Adrenal gland (tissue), 5 donors: Measurements from ENCODE around the gene SERF1A.
"Not testable (repeated sequence)": the region's sequence is repeated elsewhere in the genome, so short reads cannot be mapped to it uniquely, and the experiment has no call there.

Source experiments
- POLR2A ChIP-seq, 2 donors: fragments of 450-650 bp; IDR thresholded peaks; one replicate each; pipeline ENCODE4 v1.6.1; 2017; ENCODE audit warnings: antibody characterized with exemption in 2 of 2, mild to moderate bottlenecking in 2 of 2, moderate library complexity in 1 of 2
- TF ChIP-seq, protein P1 (sequence below), 6 experiments: fragments of 450-650 bp in 4 of 6; fragments of 200-600 bp in 2 of 6; sonication (generic) in 1 of 6; IDR thresholded peaks; 1 replicate in 5 of 6; 2 replicates in 1 of 6; pipeline versions ENCODE4 v1.5.1 to v1.8.0; 2016 to 2021; ENCODE audit warnings: antibody characterized with exemption in 6 of 6, mild to moderate bottlenecking in 2 of 6, moderate library complexity in 1 of 6
- donor health status: DM: no; HTN: no; CAD: no.

DNA sequence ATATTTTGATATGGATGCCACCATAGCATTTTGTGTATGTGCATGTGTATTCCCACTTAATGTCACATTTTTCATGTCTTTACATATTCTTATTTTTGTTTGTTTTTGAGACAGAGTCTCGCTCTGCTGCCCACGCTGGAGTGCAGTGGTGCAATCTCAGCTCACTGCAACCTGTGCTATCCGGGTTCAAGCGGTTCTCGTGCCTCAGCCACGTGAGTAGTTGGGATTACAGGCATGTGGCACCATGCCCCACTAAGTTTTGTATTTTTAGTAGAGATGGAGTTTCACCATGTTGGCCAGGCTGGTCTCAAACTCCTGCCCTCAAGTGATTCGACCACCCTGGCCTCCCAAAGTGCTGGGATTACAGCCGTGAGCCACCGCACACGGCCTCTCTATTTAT, 52.6 kb downstream of the SERF1A start:
- TF ChIP-seq, protein P1, sequence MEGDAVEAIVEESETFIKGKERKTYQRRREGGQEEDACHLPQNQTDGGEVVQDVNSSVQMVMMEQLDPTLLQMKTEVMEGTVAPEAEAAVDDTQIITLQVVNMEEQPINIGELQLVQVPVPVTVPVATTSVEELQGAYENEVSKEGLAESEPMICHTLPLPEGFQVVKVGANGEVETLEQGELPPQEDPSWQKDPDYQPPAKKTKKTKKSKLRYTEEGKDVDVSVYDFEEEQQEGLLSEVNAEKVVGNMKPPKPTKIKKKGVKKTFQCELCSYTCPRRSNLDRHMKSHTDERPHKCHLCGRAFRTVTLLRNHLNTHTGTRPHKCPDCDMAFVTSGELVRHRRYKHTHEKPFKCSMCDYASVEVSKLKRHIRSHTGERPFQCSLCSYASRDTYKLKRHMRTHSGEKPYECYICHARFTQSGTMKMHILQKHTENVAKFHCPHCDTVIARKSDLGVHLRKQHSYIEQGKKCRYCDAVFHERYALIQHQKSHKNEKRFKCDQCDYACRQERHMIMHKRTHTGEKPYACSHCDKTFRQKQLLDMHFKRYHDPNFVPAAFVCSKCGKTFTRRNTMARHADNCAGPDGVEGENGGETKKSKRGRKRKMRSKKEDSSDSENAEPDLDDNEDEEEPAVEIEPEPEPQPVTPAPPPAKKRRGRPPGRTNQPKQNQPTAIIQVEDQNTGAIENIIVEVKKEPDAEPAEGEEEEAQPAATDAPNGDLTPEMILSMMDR (IDR thresholded peaks at IDR 0.05): not testable (repeated sequence)
- not testable (repeated sequence) for TF ChIP-seq POLR2A (IDR thresholded peaks at IDR 0.05)
